ENCODE results near the gene RELN.
A peak's percentile ranks its signal among the peaks of the same experiment; 100 is the strongest.

The RELN gene

GRCh38 chr7:103613655-103614642 is 375.5 kb downstream of the RELN start:
- DNase-seq = no peak

GRCh38 chr7:103609778-103610177 is 379.7 kb downstream of the RELN start:
- DNase-seq = no peak

GRCh38 chr7:103605640-103606039 is 383.8 kb downstream of the RELN start:
- DNase-seq = no peak

- DNase-seq = no peak
Observed at GRCh38 chr7:103598326-103598905, 391.0 kb downstream of the RELN start.

- no peak for DNase-seq
Observed at GRCh38 chr7:103597606-103598005, 391.9 kb downstream of the RELN start.

GRCh38 chr7:103594186-103594585 is 395.3 kb downstream of the RELN start:
- DNase-seq = no peak

GRCh38 chr7:103593691-103594090 is 395.8 kb downstream of the RELN start:
- no peak for DNase-seq

- DNase-seq = no peak
Observed at GRCh38 chr7:103592844-103593243, 396.6 kb downstream of the RELN start.

GRCh38 chr7:103592187-103592586 is 397.3 kb downstream of the RELN start:
- no peak for DNase-seq

GRCh38 chr7:103580031-103580430 is 409.4 kb downstream of the RELN start:
- DNase-seq = no peak

GRCh38 chr7:103577059-103577458 is 412.4 kb downstream of the RELN start:
- DNase-seq = no peak

- DNase-seq = no peak
Observed at GRCh38 chr7:103576641-103577040, 412.8 kb downstream of the RELN start.

GRCh38 chr7:103574576-103574975 is 414.9 kb downstream of the RELN start:
- DNase-seq = no peak

GRCh38 chr7:103573479-103574058 is 415.9 kb downstream of the RELN start:
- DNase-seq = peak in 1 of 2 donors; percentile 3

GRCh38 chr7:103571586-103571985 is 417.9 kb downstream of the RELN start:
- DNase-seq = no peak

GRCh38 chr7:103569621-103570305 is 419.7 kb downstream of the RELN start:
- no peak for DNase-seq

- DNase-seq = no peak
Observed at GRCh38 chr7:103564416-103564815, 425.0 kb downstream of the RELN start.

GRCh38 chr7:103560136-103560535 is 429.3 kb downstream of the RELN start:
- no peak for DNase-seq

GRCh38 chr7:103551016-103551415 is 438.4 kb downstream of the RELN start:
- DNase-seq = no peak

GRCh38 chr7:103549786-103550185 is 439.7 kb downstream of the RELN start:
- no peak for DNase-seq

GRCh38 chr7:103547451-103548284 is 441.8 kb downstream of the RELN start:
- no peak for DNase-seq

- no peak for DNase-seq
Observed at GRCh38 chr7:103542470-103542869, 447.0 kb downstream of the RELN start.
